HEK293T (cell line): ENCODE data around the gene FBXL17.

Experiments used
- BHLHE40 ChIP-seq: fragments of 450-650 bp; IDR thresholded peaks from 2 replicates; pipeline ENCODE4 v1.6.1; 2016; ENCODE audit warnings: mild to moderate bottlenecking, moderate library complexity, borderline replicate concordance
- FOXK2 ChIP-seq: fragments of 450-650 bp; IDR thresholded peaks from 2 replicates; pipeline ENCODE4 v1.6.1; 2016; ENCODE audit warnings: mild to moderate bottlenecking
- FOXM1 ChIP-seq: fragments of 450-650 bp; IDR thresholded peaks from 2 replicates; pipeline ENCODE4 v1.6.1; 2017; ENCODE audit warnings: mild to moderate bottlenecking, borderline replicate concordance
- SP1 ChIP-seq: fragments of 450-650 bp; IDR thresholded peaks from 2 replicates; pipeline ENCODE4 v1.6.1; 2017

GRCh38 chr5:108421713-108422112 is 39.8 kb upstream of the FBXL17 start:
- TF ChIP-seq BHLHE40, result no peak
- no peak for TF ChIP-seq FOXM1
- TF ChIP-seq FOXK2, result no peak
- no peak for TF ChIP-seq SP1
